GM18505 (cell line): Measurements from ENCODE around the gene AOPEP.

Experiments
- ATAC-seq: cut with Tn5 transposase; IDR thresholded peaks from one replicate; pipeline ENCODE4 v1.9.1; 2021; ENCODE audit not compliant: unreplicated experiment
- POLR2A ChIP-seq: IDR thresholded peaks from 4 replicates; pipeline ENCODE4 v1.6.1; 2011; ENCODE audit warnings: borderline replicate concordance; ENCODE audit not compliant: insufficient read depth, insufficient read length; ENCODE audit errors: extremely low read depth

Gene AOPEP

DNA sequence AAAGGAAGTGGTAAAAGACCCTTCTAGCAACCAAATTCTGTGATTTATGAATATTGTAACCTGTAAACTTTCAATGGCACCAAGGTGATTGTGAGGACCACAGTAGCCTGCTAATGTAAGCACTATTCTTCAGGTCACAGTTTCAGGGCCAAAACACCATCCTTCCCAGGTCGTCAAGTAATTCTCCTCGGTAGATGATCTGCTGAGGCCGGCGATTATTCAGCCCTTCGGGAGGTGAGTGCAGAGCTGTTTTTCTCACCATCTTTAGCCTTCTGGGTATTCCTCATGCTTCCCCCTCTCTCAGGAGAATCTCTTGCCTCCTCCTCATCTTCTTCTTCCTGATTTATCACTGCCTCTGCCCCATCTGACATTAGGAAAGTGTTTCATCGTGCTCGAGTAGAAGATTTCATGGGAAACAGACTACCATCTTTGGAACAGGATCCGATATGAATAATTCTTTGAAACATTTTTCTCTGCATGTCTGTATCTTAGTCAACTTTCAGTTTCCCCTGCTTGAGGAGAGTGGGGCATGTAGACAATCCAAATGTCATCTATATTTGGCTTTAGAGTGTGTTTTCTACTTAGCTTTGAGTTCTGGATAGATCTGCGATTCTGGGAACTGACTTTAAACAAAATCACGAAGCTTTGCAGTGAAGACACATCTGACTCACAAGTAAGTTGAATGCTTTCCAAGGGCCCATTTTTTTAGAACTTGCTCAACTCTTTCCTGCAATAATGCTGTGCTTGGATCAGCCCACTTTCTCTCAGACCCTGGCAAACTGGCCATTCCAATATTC is 173.9 kb downstream of the AOPEP start:
- TF ChIP-seq POLR2A: no peak
- no peak for ATAC-seq

- no peak for ATAC-seq
- TF ChIP-seq POLR2A: no peak
Measured at GRCh38 chr9:94901019-94901363, 174.5 kb downstream of the AOPEP start.

GRCh38 chr9:94903961-94904421 is 177.5 kb downstream of the AOPEP start:
- no peak for TF ChIP-seq POLR2A
- ATAC-seq: no peak

DNA sequence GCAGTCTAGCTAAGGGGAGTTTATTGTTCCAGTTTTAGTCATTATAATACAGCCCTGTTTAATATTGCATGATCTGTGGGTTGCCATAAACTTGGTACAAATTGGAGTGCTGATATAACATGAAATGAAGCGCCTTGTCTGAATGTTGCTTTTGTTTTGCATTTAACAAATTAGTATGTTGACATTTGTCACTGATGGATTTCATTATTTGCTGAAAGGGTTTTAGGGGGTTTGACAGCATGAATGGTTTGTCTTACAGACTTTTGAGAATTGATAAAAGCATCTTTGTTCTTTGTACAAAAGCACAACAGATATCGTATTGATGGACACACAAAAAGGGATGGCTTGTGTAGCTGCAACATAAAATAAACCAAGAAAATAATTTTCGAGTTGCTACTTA is 178.3 kb downstream of the AOPEP start:
- TF ChIP-seq POLR2A: no peak
- ATAC-seq: no peak

DNA sequence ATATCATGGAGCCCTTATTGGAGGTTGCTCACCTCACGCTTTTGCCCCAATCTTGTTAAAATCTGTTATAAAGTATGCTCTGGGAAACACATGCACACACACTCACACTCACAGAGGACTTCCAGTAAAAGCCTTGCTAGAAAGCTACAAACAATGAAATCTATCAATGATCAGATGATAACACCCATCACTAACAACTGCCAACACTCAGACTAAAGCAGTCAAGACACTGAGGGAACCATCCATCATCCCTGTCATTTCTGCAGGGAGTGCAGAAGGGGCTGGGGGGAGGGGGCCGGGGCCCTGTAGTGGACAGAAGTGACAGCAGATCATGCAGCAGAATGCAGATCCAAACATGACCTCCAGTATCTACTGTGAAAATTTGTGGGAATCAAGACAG is 179.1 kb downstream of the AOPEP start:
- TF ChIP-seq POLR2A: no peak

DNA sequence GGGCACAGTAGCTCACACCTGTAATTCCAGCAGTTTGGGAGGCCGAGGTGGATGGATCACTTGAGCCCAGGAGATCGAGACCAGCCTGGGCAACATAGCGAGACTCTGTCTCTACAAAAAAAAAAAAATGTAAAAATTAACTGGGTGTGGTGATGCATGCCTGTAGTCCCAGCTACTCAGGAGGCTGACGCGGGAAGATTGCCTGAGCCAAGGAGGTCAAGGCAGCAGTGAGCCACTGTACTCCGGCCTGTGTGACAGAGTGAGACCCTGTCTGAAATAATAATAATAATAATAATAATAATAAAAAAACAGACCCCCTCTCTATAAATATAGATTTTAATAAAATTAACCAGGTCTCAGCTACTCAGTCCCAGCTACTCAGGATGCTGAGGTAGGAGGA is 179.7 kb downstream of the AOPEP start:
- no peak for ATAC-seq
- no peak for TF ChIP-seq POLR2A

More for the DNA sequence above, 179.1 kb downstream of the AOPEP start:
- ATAC-seq: no peak

GRCh38 chr9:94906713-94907112 is 180.2 kb downstream of the AOPEP start:
- TF ChIP-seq POLR2A: no peak
- no peak for ATAC-seq

- no peak for ATAC-seq
- TF ChIP-seq POLR2A: no peak
Measured at GRCh38 chr9:94907264-94907936, 180.9 kb downstream of the AOPEP start.

- no peak for TF ChIP-seq POLR2A
- no peak for ATAC-seq
Measured at GRCh38 chr9:94908011-94908563, 181.6 kb downstream of the AOPEP start.

DNA sequence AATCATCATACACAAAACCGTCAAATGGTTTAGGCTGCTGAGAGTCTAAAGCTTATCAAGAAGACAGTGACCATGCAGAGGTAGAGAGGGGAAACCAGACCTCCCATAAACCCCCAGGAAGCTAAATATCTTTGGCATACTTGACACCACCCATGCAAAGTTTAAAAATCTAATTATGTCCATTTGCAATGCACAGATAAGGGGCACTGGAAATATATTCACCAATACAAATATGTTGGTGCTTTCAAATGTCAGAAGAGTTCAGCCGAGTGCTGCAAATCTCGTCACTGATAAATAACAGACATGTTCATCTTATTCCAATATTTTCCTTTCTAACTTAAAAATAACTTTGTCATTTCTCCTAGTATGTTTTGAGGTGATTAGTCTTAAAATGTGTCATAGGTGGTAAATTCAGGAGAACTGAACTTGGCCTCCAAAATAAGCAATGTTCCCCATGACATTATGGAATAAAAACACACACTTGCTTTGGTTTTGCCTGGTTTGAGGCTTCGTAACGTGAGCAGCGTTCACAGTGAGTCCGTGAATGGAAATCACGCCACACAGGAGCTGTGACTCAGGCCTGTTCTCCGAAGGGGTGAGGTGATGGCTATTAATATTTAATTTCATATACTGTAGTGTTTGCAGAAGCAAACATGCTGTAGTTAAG is 182.2 kb downstream of the AOPEP start:
- no peak for ATAC-seq
- no peak for TF ChIP-seq POLR2A

- no peak for TF ChIP-seq POLR2A
- ATAC-seq: no peak
Measured at GRCh38 chr9:94909250-94909894, 182.9 kb downstream of the AOPEP start.

GRCh38 chr9:94909965-94910730 is 183.6 kb downstream of the AOPEP start:
- ATAC-seq: no peak
- TF ChIP-seq POLR2A: no peak
